IgD-negative memory B cell (primary cell): ENCODE data around the gene TMEM200C. TPM values are rescaled to one million over a fixed set of nuclear protein-coding genes. Genes with fewer than 3 reads are reported as not detected.

Experiments
- H3K27ac Mint-ChIP-seq, 3 donors: one replicate each; pipeline ENCODE4 v1.8.0; 2020 to 2022; ENCODE audit warnings: mild to moderate bottlenecking in 3 of 3, mixed read lengths in 3 of 3, moderate library complexity in 1 of 3
- H3K27me3 Mint-ChIP-seq: one replicate; pipeline ENCODE4 v1.8.0; 2021; ENCODE audit warnings: mixed read lengths
- H3K36me3 Mint-ChIP-seq: one replicate; pipeline ENCODE4 v1.8.0; 2020; ENCODE audit warnings: mild to moderate bottlenecking, mixed read lengths
- H3K4me1 Mint-ChIP-seq, 3 donors: one replicate each; pipeline ENCODE4 v1.8.0; 2020 to 2022; ENCODE audit warnings: mixed read lengths in 3 of 3, mild to moderate bottlenecking in 1 of 3
- H3K4me3 Mint-ChIP-seq, 4 donors: one replicate each; pipeline ENCODE4 v1.8.0; 2020 to 2022; ENCODE audit warnings: mild to moderate bottlenecking in 4 of 4, mixed read lengths in 4 of 4, moderate library complexity in 3 of 4
- H3K9me3 Mint-ChIP-seq, 3 donors: one replicate each; pipeline ENCODE4 v1.8.0; 2020 to 2021; ENCODE audit warnings: mixed read lengths in 3 of 3, mild to moderate bottlenecking in 1 of 3
- polyA plus RNA-seq: library from polyadenylated mRNA; unstranded; fragments of 300-500 nt; fragmentation: Illumina TruSeq; gene quantifications from one replicate; pipeline ENCODE4 v1.2.3, GENCODE V29; 2021

TMEM200C gene
- polyA plus RNA-seq, 1 donor from 2014 or later, result not detected

DNA sequence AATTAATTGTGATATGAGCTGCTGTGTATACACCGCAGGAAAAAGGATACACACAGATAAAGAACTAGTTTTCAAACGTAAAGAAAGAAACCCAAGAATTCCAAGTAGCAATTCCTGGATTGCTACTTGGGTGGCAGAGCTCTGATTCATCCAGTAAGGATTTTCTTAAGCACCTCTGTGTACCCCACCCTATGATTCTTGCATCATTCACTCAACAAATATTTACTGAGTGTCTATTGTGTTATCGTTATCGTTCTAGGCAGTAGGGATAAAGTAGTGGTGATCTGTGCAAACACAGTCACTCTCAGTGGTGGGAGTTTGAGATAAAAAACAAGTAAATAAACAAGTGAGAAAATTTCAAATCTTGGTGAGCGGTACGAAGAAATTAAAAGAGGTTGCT lies 4.9 kb upstream of the TMEM200C start:
- Mint-ChIP-seq H3K9me3 (peaks cover 0 to 1% (median 0%) of the 10 kb centered on the region in 3 donors), H3K27ac (no peak overlapping the region), H3K4me3 (no peak overlapping the region), H3K4me1 (no peaks in the 10 kb centered on the region), H3K27me3 (peaks cover 19% of the 10 kb centered on the region), H3K36me3 (no peaks in the 10 kb centered on the region)

GRCh38 chr18:5899835-5900234 lies 4.5 kb upstream of the TMEM200C start:
- Mint-ChIP-seq H3K36me3 (no peaks in the 10 kb centered on the region), H3K9me3 (peaks cover 0 to under 1% (median 0%) of the 10 kb centered on the region in 3 donors), H3K27me3 (peaks cover 19% of the 10 kb centered on the region), H3K4me3 (no peak overlapping the region), H3K4me1 (no peaks in the 10 kb centered on the region), H3K27ac (no peak overlapping the region)

DNA sequence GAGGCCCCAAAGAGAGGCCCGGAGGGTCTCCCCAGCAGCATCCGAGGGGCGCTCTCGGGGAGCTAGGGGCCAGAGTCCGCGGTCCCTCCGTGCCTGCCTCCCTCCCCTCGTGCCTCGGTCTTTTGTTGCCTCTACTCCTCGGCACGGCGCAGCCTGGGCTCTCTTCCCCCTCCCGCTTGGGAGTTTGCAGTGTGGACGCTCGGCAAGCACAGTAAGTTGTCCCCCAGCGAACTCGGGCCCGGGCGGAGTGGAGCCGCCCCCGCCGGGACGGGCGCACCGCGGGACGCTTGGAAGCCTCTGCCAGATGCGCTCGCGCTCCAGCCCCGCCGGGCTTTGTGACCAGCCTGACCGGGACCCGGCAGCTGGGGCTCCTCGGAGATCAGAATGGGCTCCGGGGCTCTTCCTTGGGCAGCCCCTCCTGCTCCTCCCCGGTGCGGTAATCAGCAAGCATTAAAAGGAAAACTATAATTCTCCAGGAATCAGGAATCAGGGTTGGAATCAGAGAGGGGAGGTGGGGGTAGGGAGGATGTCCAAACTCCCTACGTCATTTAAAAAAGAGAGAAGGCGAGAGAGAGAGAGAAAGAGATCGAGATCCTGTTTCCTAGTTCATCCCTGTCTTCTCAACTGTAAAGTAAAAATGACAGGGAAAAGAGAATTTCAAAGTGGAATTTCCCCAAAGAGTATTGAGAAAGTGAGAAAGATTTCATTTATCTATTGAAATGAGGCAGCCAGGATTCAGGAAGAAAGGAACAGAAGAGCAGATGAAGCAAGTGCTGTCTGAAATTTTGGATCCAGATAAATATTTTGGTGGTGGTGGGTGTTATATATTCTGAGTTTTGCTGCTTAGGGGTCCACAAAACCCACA lies 786 bp upstream of the TMEM200C start:
- peaks cover 52% of the 10 kb centered on the region for H3K27me3 Mint-ChIP-seq
- peaks cover 0 to 2% (median 0%) of the 10 kb centered on the region in 3 donors for H3K9me3 Mint-ChIP-seq
- H3K4me3 Mint-ChIP-seq, result peak overlapping the region in 1 of 4 donors; percentile 73
- no peak overlapping the region for H3K27ac Mint-ChIP-seq
- no peaks in the 10 kb centered on the region for H3K36me3 Mint-ChIP-seq
- H3K4me1 Mint-ChIP-seq, result peaks cover 2 to 6% (median 3%) of the 10 kb centered on the region in 3 donors

GRCh38 chr18:5894611-5895298 lies 567 bp downstream of the TMEM200C start:
- peaks cover 2 to 6% (median 3%) of the 10 kb centered on the region in 3 donors for H3K4me1 Mint-ChIP-seq
- H3K9me3 Mint-ChIP-seq, result peaks cover 0 to 2% (median 0%) of the 10 kb centered on the region in 3 donors
- H3K27me3 Mint-ChIP-seq, result peaks cover 51% of the 10 kb centered on the region
- no peak overlapping the region for H3K27ac Mint-ChIP-seq
- H3K4me3 Mint-ChIP-seq, result peak overlapping the region in 3 of 4 donors; percentile 48 to 60 (median 50)
- no peaks in the 10 kb centered on the region for H3K36me3 Mint-ChIP-seq

GRCh38 chr18:5893956-5894610 lies 1.2 kb downstream of the TMEM200C start:
- H3K27me3 Mint-ChIP-seq, result peaks cover 54% of the 10 kb centered on the region
- H3K27ac Mint-ChIP-seq, result no peak overlapping the region
- peak overlapping the region in 2 of 4 donors; percentile 48 to 59 for H3K4me3 Mint-ChIP-seq

GRCh38 chr18:5892823-5893431 lies 2.4 kb downstream of the TMEM200C start:
- Mint-ChIP-seq H3K27ac (no peak overlapping the region), H3K4me1 (peaks cover 4 to 6% (median 5%) of the 10 kb centered on the region in 3 donors), H3K4me3 (no peak overlapping the region), H3K9me3 (peaks cover 0 to 2% (median 0%) of the 10 kb centered on the region in 3 donors), H3K36me3 (no peaks in the 10 kb centered on the region), H3K27me3 (peaks cover 53% of the 10 kb centered on the region)

More at GRCh38 chr18:5893956-5894610, 1.2 kb downstream of the TMEM200C start:
- Mint-ChIP-seq H3K4me1 (peaks cover 4 to 6% (median 5%) of the 10 kb centered on the region in 3 donors), H3K9me3 (peaks cover 0 to 2% (median 0%) of the 10 kb centered on the region in 3 donors), H3K36me3 (no peaks in the 10 kb centered on the region)

DNA sequence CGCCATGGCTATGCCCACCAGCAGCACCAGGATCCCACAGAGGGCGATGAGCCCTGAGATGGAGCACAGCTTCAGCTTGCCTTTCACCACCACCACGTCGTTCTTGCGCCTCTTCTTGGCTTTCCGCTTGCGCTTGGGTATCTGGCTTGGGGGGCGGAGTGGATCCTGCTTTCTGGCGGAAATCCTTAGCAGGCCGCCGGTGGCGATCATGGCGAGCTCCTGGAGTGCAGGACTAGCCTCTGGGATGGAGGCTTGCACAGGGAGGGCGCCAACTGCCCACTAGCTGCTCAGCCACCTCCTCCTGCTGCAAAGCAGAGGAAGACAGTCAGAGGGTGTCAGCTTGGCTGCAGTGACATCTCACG lies 3.5 kb downstream of the TMEM200C start:
- Mint-ChIP-seq H3K4me3 (peak overlapping the region in 1 of 4 donors; percentile 73), H3K27me3 (peaks cover 49% of the 10 kb centered on the region), H3K27ac (no peak overlapping the region)

GRCh38 chr18:5891184-5891853 lies 4.0 kb downstream of the TMEM200C start:
- Mint-ChIP-seq H3K9me3 (peaks cover 0 to 5% (median 0%) of the 10 kb centered on the region in 3 donors), H3K4me3 (peak overlapping the region in 1 of 4 donors; percentile 73), H3K27me3 (peaks cover 45% of the 10 kb centered on the region), H3K36me3 (no peaks in the 10 kb centered on the region), H3K27ac (no peak overlapping the region), H3K4me1 (peaks cover 4 to 6% (median 5%) of the 10 kb centered on the region in 3 donors)

More for the DNA sequence above, 3.5 kb downstream of the TMEM200C start:
- Mint-ChIP-seq H3K36me3 (no peaks in the 10 kb centered on the region), H3K9me3 (peaks cover 0 to 5% (median 0%) of the 10 kb centered on the region in 3 donors), H3K4me1 (peaks cover 4 to 6% (median 5%) of the 10 kb centered on the region in 3 donors)

- Mint-ChIP-seq H3K27me3 (peaks cover 42% of the 10 kb centered on the region), H3K4me1 (peaks cover 4 to 6% (median 5%) of the 10 kb centered on the region in 3 donors), H3K27ac (no peak overlapping the region), H3K36me3 (no peaks in the 10 kb centered on the region), H3K9me3 (peaks cover 0 to 5% (median 0%) of the 10 kb centered on the region in 3 donors), H3K4me3 (no peak overlapping the region)
These were observed 4.8 kb downstream of the TMEM200C start for GRCh38 chr18:5890331-5891183.

DNA sequence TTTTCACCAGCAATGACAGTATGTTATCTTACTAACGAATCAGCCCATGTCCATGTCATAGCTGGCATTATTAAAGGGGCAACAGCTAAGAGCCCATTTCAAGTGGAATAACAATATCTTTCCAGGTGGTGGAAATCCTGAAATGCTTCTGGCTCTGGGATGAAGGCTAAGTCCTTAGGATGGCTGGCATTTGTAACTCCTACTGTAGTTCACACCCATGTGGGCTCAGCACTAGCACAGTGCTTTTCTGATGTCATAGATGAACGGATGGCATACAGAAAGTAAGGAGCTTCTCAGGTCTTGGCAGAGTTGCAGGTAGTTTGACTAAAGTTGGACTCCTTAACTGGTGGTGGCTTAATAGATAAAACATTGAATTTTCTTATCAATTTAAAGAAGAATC lies 10.0 kb downstream of the TMEM200C start:
- peaks cover 9% of the 10 kb centered on the region for H3K27me3 Mint-ChIP-seq

GRCh38 chr18:5884375-5884774 lies 10.9 kb downstream of the TMEM200C start:
- no peaks in the 10 kb centered on the region for H3K36me3 Mint-ChIP-seq
- H3K4me3 Mint-ChIP-seq, result no peak overlapping the region
- H3K27ac Mint-ChIP-seq, result no peak overlapping the region
- H3K4me1 Mint-ChIP-seq, result no peaks in the 10 kb centered on the region
- peaks cover 0 to 3% (median 0%) of the 10 kb centered on the region in 3 donors for H3K9me3 Mint-ChIP-seq
- peaks cover 5% of the 10 kb centered on the region for H3K27me3 Mint-ChIP-seq

More for the DNA sequence above, 10.0 kb downstream of the TMEM200C start:
- H3K27ac Mint-ChIP-seq, result no peak overlapping the region
- no peaks in the 10 kb centered on the region for H3K36me3 Mint-ChIP-seq
- H3K4me1 Mint-ChIP-seq, result peaks cover 0 to 2% (median 2%) of the 10 kb centered on the region in 3 donors
- H3K9me3 Mint-ChIP-seq, result peaks cover 0 to 3% (median 0%) of the 10 kb centered on the region in 3 donors
- H3K4me3 Mint-ChIP-seq, result no peak overlapping the region

GRCh38 chr18:5879479-5879882 lies 15.8 kb downstream of the TMEM200C start:
- peaks cover 8% of the 10 kb centered on the region for H3K27me3 Mint-ChIP-seq
- H3K4me3 Mint-ChIP-seq, result no peak overlapping the region
- H3K4me1 Mint-ChIP-seq, result no peaks in the 10 kb centered on the region
- no peak overlapping the region for H3K27ac Mint-ChIP-seq
- no peaks in the 10 kb centered on the region for H3K9me3 Mint-ChIP-seq
- no peaks in the 10 kb centered on the region for H3K36me3 Mint-ChIP-seq

DNA sequence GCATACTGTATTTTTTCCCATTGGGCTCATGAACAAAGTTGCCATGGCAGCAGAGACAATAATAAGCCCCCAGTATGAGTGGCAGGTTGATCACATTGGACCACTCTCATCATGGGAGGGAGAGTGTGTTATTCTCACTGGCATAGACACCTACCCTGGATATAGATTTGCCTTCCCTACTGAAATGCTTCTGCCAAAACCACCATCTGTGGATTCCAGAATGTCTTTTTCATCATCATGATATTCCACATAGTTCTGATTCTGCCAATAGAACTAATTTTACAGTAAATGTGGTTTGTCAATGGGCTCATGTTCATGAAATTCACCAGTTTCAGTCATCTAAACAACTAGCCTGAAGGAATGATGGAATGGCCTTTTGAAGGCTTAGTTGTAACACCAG lies 18.4 kb downstream of the TMEM200C start:
- H3K9me3 Mint-ChIP-seq, result no peaks in the 10 kb centered on the region
- H3K4me1 Mint-ChIP-seq, result peaks cover 0 to under 1% (median 0%) of the 10 kb centered on the region in 3 donors
- no peak overlapping the region for H3K27ac Mint-ChIP-seq
- H3K4me3 Mint-ChIP-seq, result no peak overlapping the region
- peaks cover 8% of the 10 kb centered on the region for H3K27me3 Mint-ChIP-seq
- H3K36me3 Mint-ChIP-seq, result no peaks in the 10 kb centered on the region
